Hair follicular keratinocyte (primary cell): ENCODE data around the gene IFNGR2. TPM values are rescaled to one million over a fixed set of nuclear protein-coding genes. Genes with fewer than 3 reads are reported as not detected.

Experiments used
- total RNA-seq: library from RNA; depleted of rRNA; stranded (reverse); fragments of >200 nt; gene quantifications from 2 replicates; pipeline ENCODE4 v1.2.3, GENCODE V29; 2015

IFNGR2 gene, protein sequence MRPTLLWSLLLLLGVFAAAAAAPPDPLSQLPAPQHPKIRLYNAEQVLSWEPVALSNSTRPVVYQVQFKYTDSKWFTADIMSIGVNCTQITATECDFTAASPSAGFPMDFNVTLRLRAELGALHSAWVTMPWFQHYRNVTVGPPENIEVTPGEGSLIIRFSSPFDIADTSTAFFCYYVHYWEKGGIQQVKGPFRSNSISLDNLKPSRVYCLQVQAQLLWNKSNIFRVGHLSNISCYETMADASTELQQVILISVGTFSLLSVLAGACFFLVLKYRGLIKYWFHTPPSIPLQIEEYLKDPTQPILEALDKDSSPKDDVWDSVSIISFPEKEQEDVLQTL
- 99.9 and 182 TPM in 2 replicates for total RNA-seq

DNA sequence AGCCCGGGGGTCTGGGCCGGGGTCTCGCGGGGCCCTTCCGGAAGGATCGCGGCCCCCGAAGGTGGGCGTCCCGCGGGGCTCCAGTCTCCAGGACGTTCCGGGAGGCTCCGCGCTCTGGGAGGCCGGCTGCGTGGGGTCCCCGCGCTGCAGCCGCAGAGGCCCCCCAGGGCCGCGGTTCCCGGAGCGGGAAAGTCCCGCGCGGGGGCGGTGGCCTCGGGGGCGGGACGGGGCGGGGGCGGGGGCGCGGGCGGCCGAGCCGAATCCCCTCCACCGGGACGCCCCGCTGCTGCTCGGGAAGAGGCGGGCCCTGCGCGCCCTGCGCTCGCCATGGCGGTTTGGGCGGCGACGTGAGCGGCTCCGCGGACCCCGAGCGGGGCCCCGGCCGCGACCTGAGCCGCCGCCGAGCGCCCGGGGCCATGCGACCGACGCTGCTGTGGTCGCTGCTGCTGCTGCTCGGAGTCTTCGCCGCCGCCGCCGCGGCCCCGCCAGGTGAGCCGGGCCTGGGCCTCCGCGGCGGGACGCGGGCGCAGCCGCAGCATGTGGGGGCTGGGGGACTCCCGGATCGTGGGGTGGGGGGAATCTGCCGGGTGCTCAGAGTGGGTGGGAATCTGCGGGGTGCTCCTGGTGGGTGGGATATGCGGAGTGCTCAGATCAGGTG, at the start of gene IFNGR2:
IFNGR2 (plus strand) TSS at position 286 of the 658 bp plus-strand sequence; CDS start at position 417, 131 bp downstream.

GRCh38 chr21:33479679-33480480, 76.7 kb downstream of the IFNGR2 start, which contains the start of gene TMEM50B:
TSS of gene TMEM50B (minus strand) at chr21:33479974. CDS start at chr21:33468885, 11,089 bp downstream.

Other genes with a start within 250 kb of the IFNGR2 start
- gene IFNAR2, start 173.5 kb upstream of the IFNGR2 start, total RNA-seq, result 7.0 and 9.9 TPM in 2 replicates
- 27.3 and 32.1 TPM in 2 replicates for gene IL10RB, start 137.0 kb upstream of the IFNGR2 start, total RNA-seq
- 9.4 and 14.3 TPM in 2 replicates for gene IFNAR1, start 78.4 kb upstream of the IFNGR2 start, total RNA-seq
- 27.3 and 28.6 TPM in 2 replicates for gene TMEM50B, start 76.6 kb downstream of the IFNGR2 start, total RNA-seq
- gene DNAJC28, start 88.3 kb downstream of the IFNGR2 start, total RNA-seq, result 0.23 and 1.0 TPM in 2 replicates
- 97.5 and 186 TPM in 2 replicates for gene GART, start 138.7 kb downstream of the IFNGR2 start, total RNA-seq
- 141 and 170 TPM in 2 replicates for gene SON, start 139.6 kb downstream of the IFNGR2 start, total RNA-seq
- gene DONSON, start 185.3 kb downstream of the IFNGR2 start, total RNA-seq, result 12.6 and 32.4 TPM in 2 replicates
- 6.6 and 16.6 TPM in 2 replicates for gene CRYZL1, start 238.3 kb downstream of the IFNGR2 start, total RNA-seq
- gene ITSN1, start 239.1 kb downstream of the IFNGR2 start, total RNA-seq, result 15.9 and 22.8 TPM in 2 replicates